Putamen (tissue), 1 donor: ENCODE results near the gene SHD.
A peak's percentile ranks its signal among the peaks of the same experiment; 100 is the strongest.
"Not testable (repeated sequence)": the region's sequence is repeated elsewhere in the genome, so short reads cannot be mapped to it uniquely, and the experiment has no call there.

Experiments
- DNase-seq: peaks from one replicate; pipeline ENCODE4 v3.0.0-alpha.2; 2016; ENCODE audit warnings: low spot score

The SHD gene

GRCh38 chr19:4327252-4327876 is 48.3 kb downstream of the SHD start:
- no peak for DNase-seq

- no peak for DNase-seq
Measured at GRCh38 chr19:4327877-4328242, 48.8 kb downstream of the SHD start.

- DNase-seq = peak; percentile 87
Measured at GRCh38 chr19:4328243-4328990, 49.4 kb downstream of the SHD start.

- not testable (repeated sequence) for DNase-seq
Measured at GRCh38 chr19:4328991-4329681, 50.1 kb downstream of the SHD start.

GRCh38 chr19:4329858-4330257 is 50.8 kb downstream of the SHD start:
- no peak for DNase-seq

GRCh38 chr19:4334929-4335570 is 56.0 kb downstream of the SHD start:
- DNase-seq = no peak

GRCh38 chr19:4337906-4338440 is 58.9 kb downstream of the SHD start:
- DNase-seq = no peak

GRCh38 chr19:4338441-4339355 is 59.6 kb downstream of the SHD start, which contains the start of gene STAP2:
TSS of gene STAP2 (minus strand) at chr19:4338827. CDS start at chr19:4338753, 74 bp downstream.
- no peak for DNase-seq
